ENCODE results near the gene HS3ST4. TPM values are rescaled to one million over a fixed set of nuclear protein-coding genes. Genes with fewer than 3 reads are reported as not detected.

Gene HS3ST4
- total RNA-seq, 1 experiment from 2014 or later = not detected

GRCh38 chr16:25859645-25860044 is 167.9 kb downstream of the HS3ST4 start:
- POLR2A ChIA-PET = no interaction called here
- BruUV-seq (replicated peaks) = no TSS peak
- TF ChIP-seq POLR2AphosphoS5 (IDR thresholded peaks at IDR 0.05; ENCODE audit: low read depth, low read length) (no peak), CEBPB (IDR thresholded peaks at IDR 0.05; ENCODE audit: low read depth) (no peak), CBX3 (IDR thresholded peaks at IDR 0.05; ENCODE audit: low read depth) (no peak), EGR1 (IDR thresholded peaks at IDR 0.05; ENCODE audit: low read depth) (no peak)
- TF ChIP-seq, protein P1, sequence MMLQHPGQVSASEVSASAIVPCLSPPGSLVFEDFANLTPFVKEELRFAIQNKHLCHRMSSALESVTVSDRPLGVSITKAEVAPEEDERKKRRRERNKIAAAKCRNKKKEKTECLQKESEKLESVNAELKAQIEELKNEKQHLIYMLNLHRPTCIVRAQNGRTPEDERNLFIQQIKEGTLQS (IDR thresholded peaks at IDR 0.05) = no peak
- H3K9me3 ChIP-seq (ENCODE audit: control insufficient read depth in 1 of 2, insufficient read depth in 1 of 2, low read depth in 1 of 2, low read length in 2 of 2) = no peaks in the 10 kb centered on the region
- H3K4me1 ChIP-seq (ENCODE audit: control insufficient read depth in 1 of 2, insufficient read depth in 2 of 2, low read length in 2 of 2) = no peaks in the 10 kb centered on the region
- no peaks in the 10 kb centered on the region for H3K36me3 ChIP-seq (ENCODE audit: control insufficient read depth in 1 of 2, insufficient read depth in 2 of 2, low read length in 2 of 2)
- DNase-seq (ENCODE audit: low read depth, low spot score) (no peak), ATAC-seq (no peak)
- no peaks in the 10 kb centered on the region for H3K79me2 ChIP-seq (ENCODE audit: insufficient read depth, low read length)
- CTCF ChIA-PET = no interaction called here
- H3K9me2 ChIP-seq (ENCODE audit: insufficient read depth) = no peaks in the 10 kb centered on the region
- no peak overlapping the region for H3K4me3 ChIP-seq (replicated peaks in 1 of 2; ENCODE audit: low read depth in 1 of 2, low read length in 2 of 2)
- H2AFZ ChIP-seq (ENCODE audit: low read depth, low read length, poor library complexity, severe bottlenecking) = no peak overlapping the region
- H4K20me1 ChIP-seq (ENCODE audit: insufficient read depth) = no peaks in the 10 kb centered on the region
- H3K9ac ChIP-seq (ENCODE audit: low read length) = no peak overlapping the region
- intact Hi-C loops (cut with micrococcal nuclease) = no loop called here
- no peaks in the 10 kb centered on the region for H3K27me3 ChIP-seq (ENCODE audit: insufficient read depth, low read length)
- H3K27ac ChIP-seq (ENCODE audit: low read depth, low read length) = no peak overlapping the region
- no peak overlapping the region for H3K4me2 ChIP-seq (ENCODE audit: low read length)
- RAD21 ChIA-PET (ENCODE audit: low non-redundant PET in 1 of 2, low total read pairs in 2 of 2, uncharacterized antibody in 2 of 2, unreplicated experiment in 2 of 2) = no interaction called here

- POLR2A ChIA-PET = no interaction called here
- intact Hi-C loops (cut with micrococcal nuclease) = no loop called here
- H2AFZ ChIP-seq (ENCODE audit: low read depth, low read length, poor library complexity, severe bottlenecking) = no peak overlapping the region
- TF ChIP-seq, protein P2, sequence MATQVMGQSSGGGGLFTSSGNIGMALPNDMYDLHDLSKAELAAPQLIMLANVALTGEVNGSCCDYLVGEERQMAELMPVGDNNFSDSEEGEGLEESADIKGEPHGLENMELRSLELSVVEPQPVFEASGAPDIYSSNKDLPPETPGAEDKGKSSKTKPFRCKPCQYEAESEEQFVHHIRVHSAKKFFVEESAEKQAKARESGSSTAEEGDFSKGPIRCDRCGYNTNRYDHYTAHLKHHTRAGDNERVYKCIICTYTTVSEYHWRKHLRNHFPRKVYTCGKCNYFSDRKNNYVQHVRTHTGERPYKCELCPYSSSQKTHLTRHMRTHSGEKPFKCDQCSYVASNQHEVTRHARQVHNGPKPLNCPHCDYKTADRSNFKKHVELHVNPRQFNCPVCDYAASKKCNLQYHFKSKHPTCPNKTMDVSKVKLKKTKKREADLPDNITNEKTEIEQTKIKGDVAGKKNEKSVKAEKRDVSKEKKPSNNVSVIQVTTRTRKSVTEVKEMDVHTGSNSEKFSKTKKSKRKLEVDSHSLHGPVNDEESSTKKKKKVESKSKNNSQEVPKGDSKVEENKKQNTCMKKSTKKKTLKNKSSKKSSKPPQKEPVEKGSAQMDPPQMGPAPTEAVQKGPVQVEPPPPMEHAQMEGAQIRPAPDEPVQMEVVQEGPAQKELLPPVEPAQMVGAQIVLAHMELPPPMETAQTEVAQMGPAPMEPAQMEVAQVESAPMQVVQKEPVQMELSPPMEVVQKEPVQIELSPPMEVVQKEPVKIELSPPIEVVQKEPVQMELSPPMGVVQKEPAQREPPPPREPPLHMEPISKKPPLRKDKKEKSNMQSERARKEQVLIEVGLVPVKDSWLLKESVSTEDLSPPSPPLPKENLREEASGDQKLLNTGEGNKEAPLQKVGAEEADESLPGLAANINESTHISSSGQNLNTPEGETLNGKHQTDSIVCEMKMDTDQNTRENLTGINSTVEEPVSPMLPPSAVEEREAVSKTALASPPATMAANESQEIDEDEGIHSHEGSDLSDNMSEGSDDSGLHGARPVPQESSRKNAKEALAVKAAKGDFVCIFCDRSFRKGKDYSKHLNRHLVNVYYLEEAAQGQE (IDR thresholded peaks at IDR 0.05; ENCODE audit: low read depth) = no peak
- TF ChIP-seq TCF7L2 (IDR thresholded peaks at IDR 0.05; ENCODE audit: borderline replicate concordance, extremely low read depth, insufficient read depth, insufficient read length) = no peak
- TF ChIP-seq POLR2A (IDR thresholded peaks at IDR 0.05; ENCODE audit: borderline replicate concordance, extremely low read depth, insufficient read depth, insufficient read length) = no peak
- TF ChIP-seq MAX (IDR thresholded peaks at IDR 0.05) = no peak
- no peak for TF ChIP-seq SP1 (IDR thresholded peaks at IDR 0.05; ENCODE audit: low read depth)
- no peak for TF ChIP-seq RAD21 (IDR thresholded peaks at IDR 0.05; ENCODE audit: low read depth)
- TF ChIP-seq, protein P3, sequence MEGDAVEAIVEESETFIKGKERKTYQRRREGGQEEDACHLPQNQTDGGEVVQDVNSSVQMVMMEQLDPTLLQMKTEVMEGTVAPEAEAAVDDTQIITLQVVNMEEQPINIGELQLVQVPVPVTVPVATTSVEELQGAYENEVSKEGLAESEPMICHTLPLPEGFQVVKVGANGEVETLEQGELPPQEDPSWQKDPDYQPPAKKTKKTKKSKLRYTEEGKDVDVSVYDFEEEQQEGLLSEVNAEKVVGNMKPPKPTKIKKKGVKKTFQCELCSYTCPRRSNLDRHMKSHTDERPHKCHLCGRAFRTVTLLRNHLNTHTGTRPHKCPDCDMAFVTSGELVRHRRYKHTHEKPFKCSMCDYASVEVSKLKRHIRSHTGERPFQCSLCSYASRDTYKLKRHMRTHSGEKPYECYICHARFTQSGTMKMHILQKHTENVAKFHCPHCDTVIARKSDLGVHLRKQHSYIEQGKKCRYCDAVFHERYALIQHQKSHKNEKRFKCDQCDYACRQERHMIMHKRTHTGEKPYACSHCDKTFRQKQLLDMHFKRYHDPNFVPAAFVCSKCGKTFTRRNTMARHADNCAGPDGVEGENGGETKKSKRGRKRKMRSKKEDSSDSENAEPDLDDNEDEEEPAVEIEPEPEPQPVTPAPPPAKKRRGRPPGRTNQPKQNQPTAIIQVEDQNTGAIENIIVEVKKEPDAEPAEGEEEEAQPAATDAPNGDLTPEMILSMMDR (IDR thresholded peaks at IDR 0.05 in 2 of 3, conservative IDR thresholded peaks at IDR 0.05 in 1 of 3; ENCODE audit: borderline replicate concordance in 1 of 3, insufficient read depth in 1 of 3, low read depth in 2 of 3, low read length in 2 of 3) = no peak
- no peak for TF ChIP-seq YY1 (IDR thresholded peaks at IDR 0.05; ENCODE audit: extremely low read depth, insufficient replicate concordance, low read depth, low read length)
- RAD21 ChIA-PET (ENCODE audit: low non-redundant PET in 1 of 2, low total read pairs in 2 of 2, uncharacterized antibody in 2 of 2, unreplicated experiment in 2 of 2) = no interaction called here
- CTCF ChIA-PET = no interaction called here
- no TSS peak for BruUV-seq (replicated peaks)
- DNase-seq (ENCODE audit: low read depth, low spot score) (no peak), ATAC-seq (no peak)
- H3K9ac ChIP-seq (ENCODE audit: low read length) = no peak overlapping the region
- no peaks in the 10 kb centered on the region for H3K79me2 ChIP-seq (ENCODE audit: insufficient read depth, low read length)
- no peaks in the 10 kb centered on the region for H4K20me1 ChIP-seq (ENCODE audit: insufficient read depth)
- no peaks in the 10 kb centered on the region for H3K9me3 ChIP-seq (ENCODE audit: control insufficient read depth in 1 of 2, insufficient read depth in 1 of 2, low read depth in 1 of 2, low read length in 2 of 2)
- no peaks in the 10 kb centered on the region for H3K27me3 ChIP-seq (ENCODE audit: insufficient read depth, low read length)
- no peaks in the 10 kb centered on the region for H3K36me3 ChIP-seq (ENCODE audit: control insufficient read depth in 1 of 2, insufficient read depth in 2 of 2, low read length in 2 of 2)
- no peak overlapping the region for H3K4me2 ChIP-seq (ENCODE audit: low read length)
- H3K4me3 ChIP-seq (replicated peaks in 1 of 2; ENCODE audit: low read depth in 1 of 2, low read length in 2 of 2) = no peak overlapping the region
- no peaks in the 10 kb centered on the region for H3K4me1 ChIP-seq (ENCODE audit: control insufficient read depth in 1 of 2, insufficient read depth in 2 of 2, low read length in 2 of 2)
- H3K9me2 ChIP-seq (ENCODE audit: insufficient read depth) = no peaks in the 10 kb centered on the region
- no peak overlapping the region for H3K27ac ChIP-seq (ENCODE audit: low read depth, low read length)
These were observed 175.3 kb downstream of the HS3ST4 start for GRCh38 chr16:25867041-25867440.

All from HCT116 (cell line).